Middle frontal gyrus (tissue), 1 donor: ENCODE measurements around the gene RHOV.
"Not testable (repeated sequence)": the region's sequence is repeated elsewhere in the genome, so short reads cannot be mapped to it uniquely, and the experiment has no call there.

Source experiments
- DNase-seq: peaks from one replicate; pipeline ENCODE4 v3.0.0-alpha.2; 2015; ENCODE audit warnings: low spot score; ENCODE audit errors: extremely low spot score

The RHOV gene

GRCh38 chr15:40875991-40876730 is 2.1 kb upstream of the RHOV start:
- DNase-seq: no peak

DNA sequence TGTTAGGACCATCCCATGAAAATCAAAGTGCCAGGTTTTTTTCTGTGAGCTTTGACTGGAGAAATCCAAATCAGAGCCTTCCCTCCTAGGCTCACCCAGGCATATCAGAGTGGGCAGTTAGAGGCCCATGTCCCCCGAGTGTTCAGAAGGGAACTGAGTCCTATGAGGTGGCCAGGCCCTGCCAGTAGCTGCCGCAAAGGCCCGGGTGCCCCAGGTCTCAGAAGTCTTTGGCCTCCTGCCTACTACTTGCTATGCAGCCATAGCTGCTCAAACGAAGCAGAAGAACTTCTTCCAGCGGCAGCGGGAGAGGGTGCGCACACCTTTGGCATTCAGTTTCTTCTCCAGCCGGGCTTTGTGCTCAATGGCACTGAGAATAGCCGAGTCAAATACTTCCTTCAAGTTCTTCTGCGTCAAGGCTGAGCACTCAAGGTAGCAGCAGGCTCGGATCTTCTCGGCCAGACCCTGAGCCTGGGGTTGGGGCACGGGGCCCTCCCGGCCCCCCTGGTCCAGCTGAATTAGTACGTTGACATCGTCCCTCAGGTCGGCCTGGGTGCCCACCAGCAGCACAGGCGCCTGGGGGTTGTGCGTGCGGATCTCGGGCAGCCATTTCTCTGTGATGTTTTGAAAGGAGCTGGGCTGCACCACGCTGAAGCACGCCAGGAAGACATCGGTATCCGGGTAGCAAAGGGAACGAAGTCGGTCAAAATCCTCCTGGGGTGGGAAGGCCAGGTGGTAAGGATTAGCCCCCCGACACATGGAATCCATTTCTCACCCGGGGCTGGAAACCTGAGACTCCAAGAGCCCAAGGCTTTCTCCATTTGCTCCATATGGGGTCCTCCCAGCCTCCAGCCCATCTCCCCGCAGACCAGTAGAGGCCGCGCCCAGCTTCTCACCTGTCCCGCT is 992 bp downstream of the RHOV start:
- no peak for DNase-seq

DNA sequence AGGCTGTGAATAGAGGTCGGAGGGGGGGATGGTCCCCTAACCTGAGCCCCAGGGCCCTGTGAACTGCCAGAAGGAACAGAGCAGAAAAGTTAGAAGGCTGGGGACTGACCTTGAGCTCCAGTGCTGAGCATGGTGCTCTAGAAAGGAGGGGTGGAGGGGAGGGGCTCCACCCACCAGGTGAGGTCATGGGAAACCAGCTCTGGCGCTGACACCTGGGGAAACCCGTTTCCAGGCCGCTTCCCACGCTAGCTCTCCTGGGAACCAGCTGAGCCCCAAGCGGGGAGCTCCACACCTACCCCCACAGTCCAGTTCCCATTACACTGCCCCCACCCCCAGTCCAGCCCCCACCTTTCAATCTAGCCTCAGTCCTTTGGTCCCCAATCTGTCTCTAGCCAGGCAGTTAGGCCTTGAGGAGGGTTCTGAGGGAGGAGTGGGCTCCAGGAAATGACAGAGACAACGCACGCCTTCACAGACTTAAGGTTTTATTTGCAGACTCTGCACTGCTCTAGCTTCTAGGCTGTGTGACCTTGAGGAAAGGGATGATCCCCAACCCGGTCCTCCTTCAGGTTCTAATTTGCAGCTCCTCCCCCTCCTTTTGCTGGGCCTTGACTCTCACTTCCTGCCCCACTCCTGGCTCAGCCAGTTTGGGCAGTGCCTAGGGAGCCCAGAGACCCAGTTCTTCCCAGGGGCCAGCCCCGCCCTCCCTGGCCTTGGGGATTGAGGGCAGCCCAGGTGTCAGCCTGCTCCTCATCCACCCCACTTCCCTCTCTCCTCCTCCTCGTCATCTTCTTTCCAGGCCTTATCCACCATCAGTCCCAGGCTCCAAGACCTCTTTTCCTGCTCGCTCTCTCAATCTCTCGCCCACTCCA is 2.1 kb downstream of the RHOV start:
- DNase-seq: no peak

- no peak for DNase-seq
Observed at GRCh38 chr15:40870716-40871115, 3.3 kb downstream of the RHOV start.

DNA sequence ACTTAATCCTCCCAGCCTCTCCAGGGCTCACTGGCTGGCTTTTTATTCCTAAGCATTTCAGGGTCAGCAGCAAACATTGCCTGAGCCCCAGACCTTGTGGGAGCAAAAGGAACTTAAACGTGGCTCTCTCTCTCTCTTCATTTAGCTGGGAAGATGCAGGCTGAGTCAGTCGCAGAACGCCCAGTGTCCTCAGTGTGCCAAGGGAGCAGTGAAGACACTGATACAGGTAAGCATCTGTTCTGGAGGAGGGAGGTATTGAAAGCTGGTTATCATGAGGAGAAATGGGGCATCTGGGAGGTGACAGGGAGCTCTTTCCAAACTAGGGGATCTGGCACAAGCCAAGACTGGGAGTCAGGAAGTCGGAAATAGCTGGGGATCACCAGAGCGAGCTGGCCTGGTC is 4.3 kb downstream of the RHOV start:
- no peak for DNase-seq

- DNase-seq: no peak
Observed at GRCh38 chr15:40867199-40867598, 6.8 kb downstream of the RHOV start.

GRCh38 chr15:40863660-40864270 is 10.3 kb downstream of the RHOV start:
- DNase-seq: no peak

DNA sequence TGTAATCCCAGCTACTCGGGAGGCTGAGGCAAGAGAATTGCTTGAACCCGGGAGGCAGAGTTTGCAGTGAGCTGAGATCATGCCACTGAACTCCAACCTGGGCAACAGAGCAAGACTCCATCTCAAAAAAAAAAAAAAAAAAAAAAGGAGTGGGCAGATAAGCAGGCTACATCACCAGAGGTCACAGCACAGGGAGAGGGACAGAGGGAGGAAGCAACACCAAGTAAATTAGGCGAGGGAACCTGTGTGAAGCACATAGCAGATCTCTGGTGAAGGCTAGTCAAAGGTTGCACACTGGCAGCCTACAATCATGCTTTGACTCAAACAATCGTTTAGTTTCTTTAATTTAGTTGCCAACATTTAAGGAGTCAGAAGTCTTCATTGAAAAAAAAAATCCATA is 12.9 kb downstream of the RHOV start:
- DNase-seq: not testable (repeated sequence)

DNA sequence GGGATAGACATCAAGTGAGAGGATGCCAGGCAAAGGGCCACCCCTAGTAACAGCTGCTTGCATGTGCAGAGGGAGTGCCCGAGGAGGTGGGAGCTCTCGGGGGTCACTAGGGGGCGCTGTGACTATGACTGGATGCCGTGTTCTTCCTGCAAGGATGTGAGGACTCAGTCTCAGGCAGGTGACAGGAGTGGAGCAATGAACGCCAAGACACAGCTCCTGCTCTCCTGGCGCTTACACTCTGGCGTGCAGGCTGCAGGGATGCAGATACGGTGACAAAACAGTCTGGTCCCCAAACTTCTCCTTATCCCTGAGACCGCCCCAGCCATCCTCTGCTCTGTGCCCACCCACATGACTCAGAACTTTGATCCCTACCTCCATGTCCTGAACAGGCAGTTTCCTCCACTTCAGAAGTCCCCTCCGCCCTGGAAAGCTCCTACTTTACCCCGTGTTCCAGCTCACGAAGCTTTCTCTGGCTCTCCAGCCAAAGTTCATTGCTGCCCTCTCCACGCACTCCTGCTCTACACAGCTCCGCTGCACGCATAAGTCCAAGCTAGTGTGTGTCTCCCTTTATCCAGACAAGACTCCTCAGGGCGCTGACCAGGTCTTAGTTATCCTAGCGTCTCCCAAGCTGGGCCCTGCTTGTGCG is 14.7 kb downstream of the RHOV start:
- no peak for DNase-seq

DNA sequence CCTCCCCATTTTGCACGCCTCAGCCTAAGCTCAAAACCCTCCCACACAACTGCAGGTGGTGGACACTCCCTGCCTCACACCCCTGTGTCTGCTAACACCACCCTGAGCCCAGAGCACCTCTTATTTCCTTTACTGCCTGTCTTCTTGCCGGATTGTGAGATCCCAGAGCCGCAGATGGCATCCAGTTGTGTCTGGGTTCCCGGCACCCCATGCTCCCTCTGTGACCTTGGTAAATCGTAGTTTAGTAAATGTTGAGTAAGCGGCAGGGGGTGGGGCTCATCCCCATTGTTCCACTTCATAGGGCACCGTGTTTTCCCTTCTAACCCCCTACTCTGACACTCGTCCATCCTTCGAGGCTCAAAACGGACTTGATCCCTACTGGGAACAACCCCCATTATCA is 15.3 kb downstream of the RHOV start:
- DNase-seq: no peak

DNA sequence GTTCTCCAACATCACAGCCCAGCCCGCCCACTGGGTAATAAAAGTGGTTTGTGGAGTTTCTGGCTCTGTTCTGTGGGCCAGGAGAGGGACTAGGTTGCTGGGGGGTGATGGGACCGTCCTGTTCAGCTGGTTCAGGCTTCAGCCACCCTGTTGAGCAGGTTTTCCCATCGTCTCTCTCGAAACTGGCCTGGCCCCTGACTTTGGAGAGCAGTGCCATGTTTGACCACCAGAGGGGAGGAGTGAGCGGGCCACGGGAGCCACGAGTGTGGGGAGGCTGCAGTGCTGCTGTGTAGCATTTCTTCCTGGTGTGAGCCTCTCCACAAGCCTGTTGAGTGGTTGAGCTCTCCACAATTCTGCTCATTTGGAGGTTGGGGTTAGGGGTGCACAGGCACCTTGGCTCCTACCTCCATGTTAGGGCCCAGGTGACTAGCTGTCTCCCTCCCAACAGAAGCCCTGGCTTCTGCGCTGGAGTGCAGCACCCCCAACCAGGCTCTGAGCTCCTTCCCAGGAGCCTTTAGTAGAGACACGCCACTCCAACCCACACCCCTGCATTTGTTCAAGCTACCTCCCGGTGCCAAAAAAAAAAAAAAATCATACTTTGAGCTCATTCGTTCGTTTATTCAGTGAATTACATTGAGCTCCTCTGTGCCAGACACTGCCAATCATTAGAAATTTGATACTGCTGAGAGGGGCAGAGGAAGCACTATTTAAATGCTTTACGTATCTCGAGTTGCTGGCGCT is 16.3 kb downstream of the RHOV start:
- peak; percentile 31 for DNase-seq

DNA sequence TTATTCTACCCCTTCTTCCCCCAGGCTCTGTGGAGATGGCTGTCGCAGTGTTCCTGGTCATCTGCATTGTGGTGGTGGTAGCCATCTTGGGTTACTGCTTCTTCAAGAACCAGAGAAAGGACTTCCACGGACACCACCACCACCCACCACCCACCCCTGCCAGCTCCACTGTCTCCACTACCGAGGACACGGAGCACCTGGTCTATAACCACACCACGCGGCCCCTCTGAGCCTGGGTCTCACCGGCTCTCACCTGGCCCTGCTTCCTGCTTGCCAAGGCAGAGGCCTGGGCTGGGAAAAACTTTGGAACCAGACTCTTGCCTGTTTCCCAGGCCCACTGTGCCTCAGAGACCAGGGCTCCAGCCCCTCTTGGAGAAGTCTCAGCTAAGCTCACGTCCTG is 17.3 kb downstream of the RHOV start:
- DNase-seq: no peak

DNA sequence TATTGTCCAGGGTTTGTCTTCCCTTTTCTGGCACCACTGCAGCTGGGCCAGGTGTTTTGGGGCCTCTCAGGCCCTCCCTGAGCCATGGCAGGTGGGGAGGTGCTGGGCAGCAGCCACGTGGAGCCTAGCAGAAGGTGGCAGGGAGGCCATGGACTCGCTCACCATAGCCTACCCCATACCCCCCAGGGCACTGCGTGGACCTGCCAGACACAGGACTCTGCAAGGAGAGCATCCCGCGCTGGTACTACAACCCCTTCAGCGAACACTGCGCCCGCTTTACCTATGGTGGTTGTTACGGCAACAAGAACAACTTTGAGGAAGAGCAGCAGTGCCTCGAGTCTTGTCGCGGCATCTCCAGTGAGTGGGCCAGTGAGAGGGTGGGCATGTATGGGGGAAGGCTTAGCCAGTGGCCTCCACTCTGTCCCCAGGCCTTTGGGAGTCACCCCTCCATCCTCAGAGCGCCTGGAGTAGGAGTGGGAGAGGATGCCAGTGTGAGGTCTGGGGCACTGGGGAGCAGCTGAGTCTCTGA is 18.3 kb downstream of the RHOV start:
- DNase-seq: no peak

- DNase-seq: no peak
Observed at GRCh38 chr15:40854161-40854560, 19.9 kb downstream of the RHOV start.

GRCh38 chr15:40853241-40853890 is 20.7 kb downstream of the RHOV start:
- DNase-seq: no peak

DNA sequence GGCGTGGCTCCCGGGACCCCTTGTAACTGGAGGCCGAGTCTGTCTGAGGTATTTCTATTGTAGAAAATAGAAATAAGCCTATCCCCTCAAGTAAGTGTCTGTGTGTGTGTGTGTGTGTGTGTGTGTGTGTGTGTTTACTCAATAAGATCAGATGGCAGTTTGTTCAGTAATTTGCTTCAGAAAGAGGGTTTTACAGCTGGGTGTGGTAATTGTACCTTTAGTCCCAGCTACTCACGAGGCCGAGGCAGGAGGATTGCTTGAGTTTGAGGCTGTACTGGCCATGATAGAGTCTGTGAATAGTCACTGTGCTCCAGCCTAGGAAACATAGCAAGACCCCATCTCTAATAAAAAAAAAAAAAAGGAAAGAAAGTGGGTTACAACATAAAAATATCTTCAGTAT is 21.5 kb downstream of the RHOV start:
- DNase-seq: no peak

- no peak for DNase-seq
Observed at GRCh38 chr15:40850576-40851112, 23.4 kb downstream of the RHOV start.

- no peak for DNase-seq
Observed at GRCh38 chr15:40847223-40847961, 26.6 kb downstream of the RHOV start.
